ENCODE results near the gene LETMD1.
"Not testable (repeated sequence)": the region's sequence is repeated elsewhere in the genome, so short reads cannot be mapped to it uniquely, and the experiment has no call there.

LETMD1 gene

GRCh38 chr12:51013441-51013840 is 34.7 kb upstream of the LETMD1 start:
- H3K27me3 ChIP-seq (ENCODE audit: low read depth, low read length): no peaks in the 10 kb centered on the region
- H3K27ac ChIP-seq (ENCODE audit: low read length): no peak overlapping the region
- peaks cover 0 to 4% of the 10 kb centered on the region in 2 donors for H3K36me3 ChIP-seq (ENCODE audit: control insufficient read depth in 1 of 2, insufficient read depth in 2 of 2, low read length in 2 of 2)
- peaks cover 0 to 5% of the 10 kb centered on the region in 2 donors for H3K4me1 ChIP-seq (ENCODE audit: control insufficient read depth in 1 of 2, insufficient read depth in 2 of 2, low read length in 2 of 2)
- H3K9me3 ChIP-seq (ENCODE audit: control insufficient read depth in 1 of 2, low read length in 2 of 2): no peaks in the 10 kb centered on the region
- no peak overlapping the region for H3K4me3 ChIP-seq (ENCODE audit: low read depth in 1 of 2, low read length in 2 of 2)

GRCh38 chr12:51014467-51014866 is 33.7 kb upstream of the LETMD1 start:
- H3K9me3 ChIP-seq (ENCODE audit: control insufficient read depth in 1 of 2, low read length in 2 of 2): not testable (repeated sequence)

GRCh38 chr12:51017452-51017851 is 30.7 kb upstream of the LETMD1 start:
- H3K4me1 ChIP-seq (ENCODE audit: control insufficient read depth in 1 of 2, insufficient read depth in 2 of 2, low read length in 2 of 2): peaks cover 0 to 8% of the 10 kb centered on the region in 2 donors
- no peak overlapping the region for H3K27ac ChIP-seq (ENCODE audit: low read length)
- no peak overlapping the region for H3K4me3 ChIP-seq (ENCODE audit: low read depth in 1 of 2, low read length in 2 of 2)
- H3K27me3 ChIP-seq (ENCODE audit: low read depth, low read length): no peaks in the 10 kb centered on the region
- no peaks in the 10 kb centered on the region for H3K9me3 ChIP-seq (ENCODE audit: control insufficient read depth in 1 of 2, low read length in 2 of 2)
- no peaks in the 10 kb centered on the region for H3K36me3 ChIP-seq (ENCODE audit: control insufficient read depth in 1 of 2, insufficient read depth in 2 of 2, low read length in 2 of 2)

More at GRCh38 chr12:51014467-51014866, 33.7 kb upstream of the LETMD1 start:
- not testable (repeated sequence) for H3K4me1 ChIP-seq (ENCODE audit: control insufficient read depth in 1 of 2, insufficient read depth in 2 of 2, low read length in 2 of 2); H3K36me3 ChIP-seq (ENCODE audit: control insufficient read depth in 1 of 2, insufficient read depth in 2 of 2, low read length in 2 of 2); H3K27ac ChIP-seq (ENCODE audit: low read length); H3K27me3 ChIP-seq (ENCODE audit: low read depth, low read length); H3K4me3 ChIP-seq (ENCODE audit: low read depth in 1 of 2, low read length in 2 of 2)

- Histone ChIP-seq H3K36me3 (ENCODE audit: control insufficient read depth in 1 of 2, insufficient read depth in 2 of 2, low read length in 2 of 2) (no peaks in the 10 kb centered on the region), H3K4me3 (ENCODE audit: low read depth in 1 of 2, low read length in 2 of 2) (no peak overlapping the region), H3K27me3 (ENCODE audit: low read depth, low read length) (no peaks in the 10 kb centered on the region), H3K27ac (ENCODE audit: low read length) (no peak overlapping the region), H3K4me1 (ENCODE audit: control insufficient read depth in 1 of 2, insufficient read depth in 2 of 2, low read length in 2 of 2) (peaks cover 3 to 5% of the 10 kb centered on the region in 2 donors), H3K9me3 (ENCODE audit: control insufficient read depth in 1 of 2, low read length in 2 of 2) (no peaks in the 10 kb centered on the region)
Observed at GRCh38 chr12:51018956-51019355, 29.2 kb upstream of the LETMD1 start.

GRCh38 chr12:51019927-51020326 is 28.2 kb upstream of the LETMD1 start:
- Histone ChIP-seq H3K27me3 (ENCODE audit: low read depth, low read length) (no peaks in the 10 kb centered on the region), H3K9me3 (ENCODE audit: control insufficient read depth in 1 of 2, low read length in 2 of 2) (no peaks in the 10 kb centered on the region), H3K27ac (ENCODE audit: low read length) (no peak overlapping the region), H3K4me3 (ENCODE audit: low read depth in 1 of 2, low read length in 2 of 2) (no peak overlapping the region), H3K36me3 (ENCODE audit: control insufficient read depth in 1 of 2, insufficient read depth in 2 of 2, low read length in 2 of 2) (no peaks in the 10 kb centered on the region), H3K4me1 (ENCODE audit: control insufficient read depth in 1 of 2, insufficient read depth in 2 of 2, low read length in 2 of 2) (peaks cover 6% of the 10 kb centered on the region in 2 donors)

- Histone ChIP-seq H3K27me3 (ENCODE audit: low read depth, low read length) (no peaks in the 10 kb centered on the region), H3K4me3 (ENCODE audit: low read depth in 1 of 2, low read length in 2 of 2) (no peak overlapping the region), H3K9me3 (ENCODE audit: control insufficient read depth in 1 of 2, low read length in 2 of 2) (no peaks in the 10 kb centered on the region), H3K36me3 (ENCODE audit: control insufficient read depth in 1 of 2, insufficient read depth in 2 of 2, low read length in 2 of 2) (peaks cover 0 to 6% of the 10 kb centered on the region in 2 donors), H3K27ac (ENCODE audit: low read length) (no peak overlapping the region), H3K4me1 (ENCODE audit: control insufficient read depth in 1 of 2, insufficient read depth in 2 of 2, low read length in 2 of 2) (peaks cover 6 to 11% of the 10 kb centered on the region in 2 donors)
Observed at GRCh38 chr12:51020448-51021182, 27.5 kb upstream of the LETMD1 start.

- Histone ChIP-seq H3K27me3 (ENCODE audit: low read depth, low read length) (no peaks in the 10 kb centered on the region), H3K9me3 (ENCODE audit: control insufficient read depth in 1 of 2, low read length in 2 of 2) (no peaks in the 10 kb centered on the region), H3K4me1 (ENCODE audit: control insufficient read depth in 1 of 2, insufficient read depth in 2 of 2, low read length in 2 of 2) (peaks cover 6 to 11% of the 10 kb centered on the region in 2 donors), H3K27ac (ENCODE audit: low read length) (no peak overlapping the region), H3K36me3 (ENCODE audit: control insufficient read depth in 1 of 2, insufficient read depth in 2 of 2, low read length in 2 of 2) (peaks cover 0 to 10% of the 10 kb centered on the region in 2 donors), H3K4me3 (ENCODE audit: low read depth in 1 of 2, low read length in 2 of 2) (no peak overlapping the region)
Observed at GRCh38 chr12:51021694-51022093, 26.4 kb upstream of the LETMD1 start.

- H3K4me3 ChIP-seq (ENCODE audit: low read depth in 1 of 2, low read length in 2 of 2): peak overlapping the region; percentile 78 to 83
- H3K4me1 ChIP-seq (ENCODE audit: control insufficient read depth in 1 of 2, insufficient read depth in 2 of 2, low read length in 2 of 2): peaks cover 6 to 11% of the 10 kb centered on the region in 2 donors
- peak overlapping the region; percentile 97 for H3K27ac ChIP-seq (ENCODE audit: low read length)
- H3K27me3 ChIP-seq (ENCODE audit: low read depth, low read length): no peaks in the 10 kb centered on the region
- no peaks in the 10 kb centered on the region for H3K9me3 ChIP-seq (ENCODE audit: control insufficient read depth in 1 of 2, low read length in 2 of 2)
- peaks cover 0 to 10% of the 10 kb centered on the region in 2 donors for H3K36me3 ChIP-seq (ENCODE audit: control insufficient read depth in 1 of 2, insufficient read depth in 2 of 2, low read length in 2 of 2)
Observed at GRCh38 chr12:51023625-51024382, 24.3 kb upstream of the LETMD1 start.

- H3K4me1 ChIP-seq (ENCODE audit: control insufficient read depth in 1 of 2, insufficient read depth in 2 of 2, low read length in 2 of 2): peaks cover 6 to 11% of the 10 kb centered on the region in 2 donors
- H3K36me3 ChIP-seq (ENCODE audit: control insufficient read depth in 1 of 2, insufficient read depth in 2 of 2, low read length in 2 of 2): peaks cover 0 to 10% of the 10 kb centered on the region in 2 donors
- H3K27ac ChIP-seq (ENCODE audit: low read length): peak overlapping the region; percentile 97
- no peaks in the 10 kb centered on the region for H3K9me3 ChIP-seq (ENCODE audit: control insufficient read depth in 1 of 2, low read length in 2 of 2)
- H3K27me3 ChIP-seq (ENCODE audit: low read depth, low read length): no peaks in the 10 kb centered on the region
- H3K4me3 ChIP-seq (ENCODE audit: low read depth in 1 of 2, low read length in 2 of 2): peak overlapping the region; percentile 78 to 83
Observed at GRCh38 chr12:51025338-51025835, 22.7 kb upstream of the LETMD1 start.

GRCh38 chr12:51025836-51026638 is 22.1 kb upstream of the LETMD1 start, which contains the start of gene SLC11A2:
Gene SLC11A2 (minus strand): TSS chr12:51026384. CDS start chr12:51010728, 15,656 bp downstream.
- H3K36me3 ChIP-seq (ENCODE audit: control insufficient read depth in 1 of 2, insufficient read depth in 2 of 2, low read length in 2 of 2): peaks cover 0 to 10% of the 10 kb centered on the region in 2 donors
- peak within 1 kb of the TSS; percentile 78 to 83 for H3K4me3 ChIP-seq (ENCODE audit: low read depth in 1 of 2, low read length in 2 of 2)
- peak within 1 kb of the TSS; percentile 97 for H3K27ac ChIP-seq (ENCODE audit: low read length)
- H3K4me1 ChIP-seq (ENCODE audit: control insufficient read depth in 1 of 2, insufficient read depth in 2 of 2, low read length in 2 of 2): peaks cover 6 to 11% of the 10 kb centered on the region in 2 donors
- no peaks in the 10 kb centered on the region for H3K27me3 ChIP-seq (ENCODE audit: low read depth, low read length)
- H3K9me3 ChIP-seq (ENCODE audit: control insufficient read depth in 1 of 2, low read length in 2 of 2): no peaks in the 10 kb centered on the region
